K562 (cell line): ENCODE results near the gene COL23A1. TPM values are rescaled to one million over a fixed set of nuclear protein-coding genes. Genes with fewer than 3 reads are reported as not detected.

Experiments used
- ATAC-seq: fragments of 200-7000 bp; cut with Tn5 transposase; 3 replicates; pipeline ENCODE4 v1.9.1; 2020; ENCODE audit warnings: moderate library complexity
- BruUV-seq: library from RNA; stranded (reverse); fragments of 400-500 nt; replicated peaks from 2 replicates; lab custom pipeline; 2021; lab: Mats Ljungman, UMichigan
- CTCF ChIA-PET: fragments of 300-600 bp; formaldehyde crosslinking; extraction: SDS; loops from one replicate; lab custom pipeline; 2021; ENCODE audit warnings: low intra/inter-chr PET ratio; lab: Yijun Ruan, JAX
- POLR2A ChIA-PET: fragments of 300-600, 350-650 bp; sonication (Branson Sonifier 250); formaldehyde crosslinking; extraction: SDS; loops from one replicate; lab custom pipeline; 2021; ENCODE audit warnings: antibody characterized with exemption, inconsistent platforms; lab: Yijun Ruan, JAX
- DNase-seq, 4 experiments: peaks; one replicate each; pipeline versions ENCODE4 v3.0.0 to v3.0.0-alpha.2; 2011 to 2018; ENCODE audit warnings: low spot score in 3 of 4, mixed read lengths in 3 of 4; ENCODE audit errors: extremely low read depth in 1 of 4
- FAIRE-seq: peaks from 2 replicates; lab custom pipeline; 2011; peaks lifted over from hg19 to GRCh38; lab: Jason Lieb, UNC
- H2AFZ ChIP-seq: 2 replicates; pipeline ENCODE4 v1.6.0; 2011; ENCODE audit warnings: low read depth, low read length, control low read depth, inconsistent platforms
- H3K27ac ChIP-seq: fragments of 200-600 bp; 3 replicates; pipeline ENCODE4 v1.8.0; 2011; ENCODE audit warnings: low read depth, mild to moderate bottlenecking, control low read depth, inconsistent platforms, low read length, moderate library complexity, mixed read lengths; ENCODE audit errors: extremely low read depth
- H3K27me3 ChIP-seq, 2 experiments: fragments of 300-600 bp in 1 of 2; 2 replicates in 1 of 2; 3 replicates in 1 of 2; pipeline versions ENCODE4 v1.6.0 to v1.8.0; 2011; ENCODE audit warnings: inconsistent platforms in 2 of 2, low read length in 2 of 2, mild to moderate bottlenecking in 1 of 2, mixed read lengths in 1 of 2, moderate library complexity in 1 of 2; ENCODE audit not compliant: control insufficient read depth in 2 of 2, insufficient read depth in 2 of 2
- H3K36me3 ChIP-seq: fragments of 300-600 bp; 3 replicates; pipeline ENCODE4 v1.8.0; 2011; ENCODE audit warnings: mild to moderate bottlenecking, low read length, inconsistent platforms; ENCODE audit not compliant: control insufficient read depth, insufficient read depth
- H3K4me1 ChIP-seq, 2 experiments: fragments of 200-600 bp in 1 of 2; replicated peaks in 1 of 2; 2 replicates in 1 of 2; 3 replicates in 1 of 2; pipeline versions ENCODE4 v1.5.1 to v1.8.0; 2011; ENCODE audit warnings: inconsistent platforms in 2 of 2, low read length in 2 of 2, mild to moderate bottlenecking in 1 of 2, mixed read lengths in 1 of 2, moderate library complexity in 1 of 2; ENCODE audit not compliant: control insufficient read depth in 2 of 2, insufficient read depth in 2 of 2
- H3K4me2 ChIP-seq: 2 replicates; pipeline ENCODE4 v1.6.1; 2011; ENCODE audit warnings: low read length, control low read depth, inconsistent platforms, mixed read lengths; ENCODE audit not compliant: insufficient read depth
- H3K4me3 ChIP-seq: fragments of 200-600 bp; sonication (generic), shearing (Covaris generic); 2 replicates; pipeline ENCODE4 v1.5.1; 2016; ENCODE audit warnings: control low read depth, inconsistent platforms
- H3K79me2 ChIP-seq: fragments of 200-600 bp; 3 replicates; pipeline ENCODE4 v1.8.0; 2011; ENCODE audit warnings: low read length, inconsistent platforms; ENCODE audit not compliant: control insufficient read depth, insufficient read depth
- H3K9ac ChIP-seq, 2 experiments: 2 replicates each; pipeline versions ENCODE4 v1.6.0 to v1.6.1; 2011; ENCODE audit warnings: low read depth in 2 of 2, low read length in 2 of 2, control low read depth in 1 of 2, inconsistent platforms in 1 of 2, mild to moderate bottlenecking in 1 of 2, mixed read lengths in 1 of 2; ENCODE audit not compliant: insufficient read depth in 1 of 2
- H3K9me1 ChIP-seq: one replicate; pipeline ENCODE4 v1.6.0; 2011; ENCODE audit warnings: inconsistent platforms, mild to moderate bottlenecking, low read length, moderate library complexity; ENCODE audit not compliant: control insufficient read depth, insufficient read depth
- H3K9me3 ChIP-seq: replicated peaks from 2 replicates; pipeline ENCODE4 v1.5.1; 2011; ENCODE audit warnings: low read depth, low read length, inconsistent platforms; ENCODE audit not compliant: control insufficient read depth, insufficient read depth
- H4K20me1 ChIP-seq: replicated peaks from 2 replicates; pipeline ENCODE4 v1.6.1; 2011; ENCODE audit warnings: low read length, inconsistent platforms, mixed read lengths; ENCODE audit not compliant: control insufficient read depth, insufficient read depth
- ATF6 ChIP-seq: sonication (generic); formaldehyde crosslinking; IDR thresholded peaks from 2 replicates; pipeline ENCODE4 v1.4.0; 2020; ENCODE audit warnings: mild to moderate bottlenecking, missing genetic modification reagents
- CC2D1A ChIP-seq: fragments of 450-650 bp; IDR thresholded peaks from 2 replicates; pipeline ENCODE4 v1.6.1; 2017; ENCODE audit warnings: mild to moderate bottlenecking
- DDX20 ChIP-seq: fragments of 450-650 bp; IDR thresholded peaks from 2 replicates; pipeline ENCODE4 v1.6.1; 2016; ENCODE audit warnings: missing genetic modification characterization, low read depth, mild to moderate bottlenecking, missing compliant biosample characterization, moderate library complexity
- E2F1 ChIP-seq: sonication (generic); formaldehyde crosslinking; IDR thresholded peaks from 2 replicates; pipeline ENCODE4 v1.8.1; 2023; ENCODE audit warnings: mild to moderate bottlenecking, missing genetic modification reagents, moderate library complexity
- HBP1 ChIP-seq: fragments of 450-650 bp; formaldehyde crosslinking; IDR thresholded peaks from 2 replicates; pipeline ENCODE4 v1.4.0; 2022; ENCODE audit warnings: missing genetic modification characterization
- MIER1 ChIP-seq: fragments of 450-650 bp; IDR thresholded peaks from 2 replicates; pipeline ENCODE4 v1.6.1; 2016; ENCODE audit warnings: antibody characterized with exemption, mild to moderate bottlenecking, low read depth
- PTRF ChIP-seq: fragments of 450-650 bp; IDR thresholded peaks from 2 replicates; pipeline ENCODE4 v1.6.1; 2016; ENCODE audit warnings: mild to moderate bottlenecking, missing genetic modification characterization, missing compliant biosample characterization
- RNF219 ChIP-seq: fragments of 250-450 bp; sonication (Bioruptor Pico); IDR thresholded peaks from 2 replicates; pipeline ENCODE4 v1.5.0; 2022; ENCODE audit warnings: mild to moderate bottlenecking
- USF1 ChIP-seq: sonication (generic); formaldehyde crosslinking; IDR thresholded peaks from 2 replicates; pipeline ENCODE4 v1.9.0; 2022; ENCODE audit warnings: mild to moderate bottlenecking, missing genetic modification reagents
- ZNF197 ChIP-seq: fragments of 200-800 bp; sonication (Bioruptor generic); IDR thresholded peaks from 2 replicates; pipeline ENCODE4 v1.6.1; 2016; ENCODE audit warnings: low read depth, missing genetic modification characterization, missing compliant biosample characterization
- ZNF699 ChIP-seq: fragments of 250-450 bp; sonication (Bioruptor Pico); IDR thresholded peaks from 2 replicates; pipeline ENCODE4 v1.8.0; 2021; ENCODE audit warnings: mild to moderate bottlenecking, moderate library complexity; ENCODE audit not compliant: insufficient replicate concordance
- WGBS: fragments of 100-300 bp; shearing (Covaris generic); methylation state at CpG from one replicate; pipeline ENCODE4 v1.1.6; 2016; ENCODE audit warnings: low coverage, mixed read lengths; ENCODE audit not compliant: insufficient coverage; ENCODE audit errors: missing lambda C conversion rate; 5-methylcytosine and 5-hydroxymethylcytosine counted together
- in situ Hi-C: fragments of 300-500 bp; cut with MboI; formaldehyde crosslinking; loops from 4 replicates; pipeline ENCODE4 v1.15.0; 2018; ENCODE audit warnings: inconsistent platforms, mixed read lengths
- intact Hi-C: fragments of 100-400 bp; cut with micrococcal nuclease; formaldehyde crosslinking; loops from 2 replicates; pipeline ENCODE4 v1.14.2; 2022
- polyA plus RNA-seq, 8 experiments: library from polyadenylated mRNA; depleted of rRNA in 4 of 8; stranded (reverse) in 5 of 8; unstranded in 3 of 8; fragments of >200 nt; fragmentation: Nextera tagmentation in 2 of 8; fragmentation: Illumina TruSeq in 1 of 8; extraction: Ambion mirVana in 2 of 8; extraction: Trizol in 1 of 8; gene quantifications; 2 replicates each; pipeline versions ENCODE4 v1.2.1 to v1.2.3, GENCODE V29; 2011 to 2014; ENCODE audit warnings: inconsistent platforms in 1 of 8, missing spikeins in 1 of 8
- total RNA-seq, 7 experiments: library from RNA; depleted of rRNA in 6 of 7; stranded (reverse); fragments of >200 nt in 6 of 7; fragmentation: Illumina TruSeq in 2 of 7; extraction: Trizol in 2 of 7; gene quantifications; 2 replicates each; pipeline versions ENCODE4 v1.2.1 to v1.2.3, GENCODE V29; 2011 to 2021; ENCODE audit warnings: low replicate concordance in 1 of 7
- TF ChIP-seq, protein P1 (sequence below): fragments of 450-650 bp; conservative IDR thresholded peaks from 2 replicates; pipeline ENCODE4 v1.6.1; 2016; ENCODE audit warnings: missing genetic modification characterization, low read depth, mild to moderate bottlenecking, missing compliant biosample characterization, moderate library complexity

Gene COL23A1
- total and polyA plus RNA-seq, 9 of the 15 experiments (the other 6 are each of a cell fraction or from before 2014, with no cell fraction given): 0.09 TPM; not detected in 8

- Histone ChIP-seq H3K9me1 (no peaks in the 10 kb centered on the region), H3K4me2 (no peak overlapping the region), H3K27me3 (peaks cover 16 to 74% of the 10 kb centered on the region in 2 experiments; a peak in 3 of 5 replicates), H3K4me3 (no peak overlapping the region), H3K9me3 (no peaks in the 10 kb centered on the region), H3K36me3 (no peaks in the 10 kb centered on the region), H3K79me2 (no peaks in the 10 kb centered on the region), H2AFZ (no peak overlapping the region), H3K9ac (peak overlapping the region in 1 of 2 experiments; percentile 68; a peak in 1 of 4 replicates), H4K20me1 (no peaks in the 10 kb centered on the region), H3K4me1 (peaks cover 0 to 21% of the 10 kb centered on the region in 2 experiments; a peak in 2 of 5 replicates), H3K27ac (no peak overlapping the region)
- WGBS: 20% methylated on average over 6 of the region's 8 CpGs
- DNase-seq: no peak
- intact Hi-C loops: no loop called here
- BruUV-seq: no TSS peak
- no peak for FAIRE-seq
- in situ Hi-C loops: no loop called here
- ATAC-seq: no peak
- POLR2A ChIA-PET: interaction anchor here (0.6 to 1.5 kb wide), 6 partner anchors 8 to 480 kb away, joined by 3 to 6 read pairs (median 3); no protein-coding TSS in a partner anchor
- CTCF ChIA-PET: no interaction called here
- TF ChIP-seq DDX20 (tag) (no peak), ATF6 (no peak), USF1 (CRISPR knock-in tag) (no peak), HBP1 (CRISPR knock-in tag) (no peak), RNF219 (CRISPR knock-in tag) (no peak), MIER1 (no peak), CC2D1A (no peak), PTRF (tag) (no peak), E2F1 (CRISPR knock-in tag) (no peak), ZNF699 (no peak), ZNF197 (no peak)
- TF ChIP-seq, protein P1, sequence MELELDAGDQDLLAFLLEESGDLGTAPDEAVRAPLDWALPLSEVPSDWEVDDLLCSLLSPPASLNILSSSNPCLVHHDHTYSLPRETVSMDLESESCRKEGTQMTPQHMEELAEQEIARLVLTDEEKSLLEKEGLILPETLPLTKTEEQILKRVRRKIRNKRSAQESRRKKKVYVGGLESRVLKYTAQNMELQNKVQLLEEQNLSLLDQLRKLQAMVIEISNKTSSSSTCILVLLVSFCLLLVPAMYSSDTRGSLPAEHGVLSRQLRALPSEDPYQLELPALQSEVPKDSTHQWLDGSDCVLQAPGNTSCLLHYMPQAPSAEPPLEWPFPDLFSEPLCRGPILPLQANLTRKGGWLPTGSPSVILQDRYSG (tag): no peak
These were observed 337.9 kb downstream of the COL23A1 start for GRCh38 chr5:178252258-178252657.
